ENCODE data around the gene SLC19A2. TPM values are rescaled to one million over a fixed set of nuclear protein-coding genes. Genes with fewer than 3 reads are reported as not detected.

The SLC19A2 gene
- total RNA-seq, 1 experiment from 2014 or later = 9.9 TPM

DNA sequence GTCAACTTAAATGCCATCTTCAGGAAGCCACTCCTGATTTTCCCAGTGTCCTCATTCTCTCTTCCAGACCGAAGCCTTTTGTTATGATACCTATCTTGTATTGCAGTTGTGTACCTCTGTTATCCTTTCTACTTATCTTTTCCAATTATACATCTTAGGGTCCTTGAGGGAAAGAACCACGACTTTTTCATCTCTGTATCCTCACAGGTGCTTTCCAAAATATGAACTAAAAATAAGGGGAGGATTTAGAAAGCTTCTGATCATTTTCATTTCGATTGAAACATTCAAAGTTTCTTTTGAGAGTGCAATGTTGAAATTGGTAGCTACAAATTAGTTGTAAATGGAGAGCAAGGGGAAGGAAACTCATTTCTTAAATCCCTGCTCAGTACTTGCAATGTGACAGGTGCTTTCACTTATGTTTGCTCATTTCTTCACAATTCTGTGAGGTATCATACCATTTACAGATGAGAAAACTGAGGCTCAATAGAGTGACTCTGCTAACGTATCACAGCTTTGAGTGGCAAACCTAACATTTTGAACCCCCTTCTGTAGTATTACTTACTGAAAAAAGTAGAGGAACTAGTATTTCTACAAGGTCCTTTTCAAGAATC is 24.2 kb downstream of the SLC19A2 start:
- intact Hi-C loops (cut with micrococcal nuclease; ENCODE audit: unreplicated experiment) = loop anchor here (10.0 kb wide), 1 partner anchor 857 kb away; no protein-coding TSS in a partner anchor
- peaks cover 3% of the 10 kb centered on the region for H3K4me1 ChIP-seq (ENCODE audit: insufficient read depth, low read length, poor library complexity, severe bottlenecking)
- peaks cover 13% of the 10 kb centered on the region for H3K9me3 ChIP-seq (ENCODE audit: low read depth, low read length, poor library complexity, severe bottlenecking)

DNA sequence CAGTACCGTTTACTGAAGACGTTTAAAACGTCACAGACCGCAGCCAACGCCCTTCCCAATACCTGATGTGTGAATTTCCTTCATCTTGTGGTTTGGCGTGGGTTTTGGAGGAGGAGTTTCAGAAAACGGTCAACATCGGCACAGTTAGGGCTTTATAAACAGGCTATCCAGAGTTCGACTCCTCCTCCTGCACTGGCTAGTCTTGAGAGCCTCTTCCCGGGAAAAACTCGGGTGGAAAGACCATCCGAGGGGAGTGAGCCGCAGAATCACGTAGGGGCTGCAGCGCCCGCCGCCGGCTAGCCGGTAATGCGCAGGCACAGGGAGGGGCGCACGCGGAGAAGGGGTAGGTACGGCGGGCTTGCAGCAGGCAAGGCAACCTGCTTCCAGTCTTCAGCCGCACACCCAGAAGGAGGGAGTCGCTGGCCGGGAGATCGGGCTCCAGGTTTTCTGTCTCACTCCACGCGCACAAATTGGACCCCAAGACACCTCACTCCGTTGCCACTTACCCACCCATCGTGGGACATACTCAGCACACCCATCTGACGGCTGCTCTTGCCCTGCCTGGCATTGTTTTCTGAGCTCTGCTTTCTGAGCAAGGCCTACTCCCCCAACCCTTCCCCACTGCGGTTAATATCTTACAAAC is 25.4 kb downstream of the SLC19A2 start:
- ChIA-PET CTCF (no interaction called here), POLR2A (ENCODE audit: low non-redundant PET) (no interaction called here)
- H3K27ac ChIP-seq (ENCODE audit: low read depth, low read length, poor library complexity, severe bottlenecking) = no peak overlapping the region
- no TSS peak for BruUV-seq (replicated peaks)
- no peak overlapping the region for H3K4me3 ChIP-seq (ENCODE audit: low read depth, low read length, poor library complexity, severe bottlenecking)
- H3K36me3 ChIP-seq (ENCODE audit: insufficient read depth, low read length, poor library complexity, severe bottlenecking) = no peaks in the 10 kb centered on the region
- H3K27me3 ChIP-seq (replicated peaks; ENCODE audit: insufficient read depth, low read depth, low read length, poor library complexity) = no peaks in the 10 kb centered on the region
- no peak for TF ChIP-seq EZH2 (IDR thresholded peaks at IDR 0.05; ENCODE audit: borderline replicate concordance, low read depth, low read length, poor library complexity, severe bottlenecking)
- TF ChIP-seq, protein P1, sequence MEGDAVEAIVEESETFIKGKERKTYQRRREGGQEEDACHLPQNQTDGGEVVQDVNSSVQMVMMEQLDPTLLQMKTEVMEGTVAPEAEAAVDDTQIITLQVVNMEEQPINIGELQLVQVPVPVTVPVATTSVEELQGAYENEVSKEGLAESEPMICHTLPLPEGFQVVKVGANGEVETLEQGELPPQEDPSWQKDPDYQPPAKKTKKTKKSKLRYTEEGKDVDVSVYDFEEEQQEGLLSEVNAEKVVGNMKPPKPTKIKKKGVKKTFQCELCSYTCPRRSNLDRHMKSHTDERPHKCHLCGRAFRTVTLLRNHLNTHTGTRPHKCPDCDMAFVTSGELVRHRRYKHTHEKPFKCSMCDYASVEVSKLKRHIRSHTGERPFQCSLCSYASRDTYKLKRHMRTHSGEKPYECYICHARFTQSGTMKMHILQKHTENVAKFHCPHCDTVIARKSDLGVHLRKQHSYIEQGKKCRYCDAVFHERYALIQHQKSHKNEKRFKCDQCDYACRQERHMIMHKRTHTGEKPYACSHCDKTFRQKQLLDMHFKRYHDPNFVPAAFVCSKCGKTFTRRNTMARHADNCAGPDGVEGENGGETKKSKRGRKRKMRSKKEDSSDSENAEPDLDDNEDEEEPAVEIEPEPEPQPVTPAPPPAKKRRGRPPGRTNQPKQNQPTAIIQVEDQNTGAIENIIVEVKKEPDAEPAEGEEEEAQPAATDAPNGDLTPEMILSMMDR (conservative IDR thresholded peaks at IDR 0.05; ENCODE audit: low read depth, low read length) = no peak
- intact Hi-C loops (cut with micrococcal nuclease; ENCODE audit: unreplicated experiment) = loop anchor here (10.0 kb wide), 1 partner anchor 856 kb away; no protein-coding TSS in a partner anchor
- peaks cover 13% of the 10 kb centered on the region for H3K9me3 ChIP-seq (ENCODE audit: low read depth, low read length, poor library complexity, severe bottlenecking)
- no peak for DNase-seq (ENCODE audit: low spot score)
- H3K4me1 ChIP-seq (ENCODE audit: insufficient read depth, low read length, poor library complexity, severe bottlenecking) = no peaks in the 10 kb centered on the region

More for the DNA sequence above, 24.2 kb downstream of the SLC19A2 start:
- no TSS peak for BruUV-seq (replicated peaks)
- POLR2A ChIA-PET (ENCODE audit: low non-redundant PET) = no interaction called here
- Histone ChIP-seq H3K4me3 (ENCODE audit: low read depth, low read length, poor library complexity, severe bottlenecking) (no peak overlapping the region), H3K36me3 (ENCODE audit: insufficient read depth, low read length, poor library complexity, severe bottlenecking) (no peaks in the 10 kb centered on the region), H3K27ac (ENCODE audit: low read depth, low read length, poor library complexity, severe bottlenecking) (no peak overlapping the region), H3K27me3 (replicated peaks; ENCODE audit: insufficient read depth, low read depth, low read length, poor library complexity) (no peaks in the 10 kb centered on the region)
- TF ChIP-seq, protein P1 (conservative IDR thresholded peaks at IDR 0.05; ENCODE audit: low read depth, low read length) = no peak
- TF ChIP-seq EZH2 (IDR thresholded peaks at IDR 0.05; ENCODE audit: borderline replicate concordance, low read depth, low read length, poor library complexity, severe bottlenecking) = no peak
- CTCF ChIA-PET = no interaction called here
- no peak for DNase-seq (ENCODE audit: low spot score)

DNA sequence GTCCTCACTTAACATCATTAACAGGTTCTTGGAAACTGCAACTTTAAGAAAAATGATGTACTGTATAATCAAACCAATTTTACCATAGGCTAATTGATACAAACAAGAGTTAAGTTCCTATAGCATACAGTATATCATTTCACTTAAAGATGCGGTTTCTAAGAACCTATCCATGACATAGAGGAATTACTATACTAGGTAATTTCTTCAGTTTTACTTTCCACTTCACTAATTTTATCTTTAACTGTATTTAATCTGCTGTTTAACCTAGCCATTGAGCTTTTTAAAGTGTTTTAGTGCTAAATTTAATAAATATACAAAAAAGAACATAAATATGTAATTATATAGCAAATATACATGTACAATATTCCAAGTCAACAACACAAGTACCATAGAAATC is 28.3 kb downstream of the SLC19A2 start:
- no TSS peak for BruUV-seq (replicated peaks)
- POLR2A ChIA-PET (ENCODE audit: low non-redundant PET) = no interaction called here
- CTCF ChIA-PET = no interaction called here
- H3K27ac ChIP-seq (ENCODE audit: low read depth, low read length, poor library complexity, severe bottlenecking) = no peak overlapping the region
- no peaks in the 10 kb centered on the region for H3K27me3 ChIP-seq (replicated peaks; ENCODE audit: insufficient read depth, low read depth, low read length, poor library complexity)
- TF ChIP-seq, protein P1 (conservative IDR thresholded peaks at IDR 0.05; ENCODE audit: low read depth, low read length) = no peak
- no peaks in the 10 kb centered on the region for H3K4me1 ChIP-seq (ENCODE audit: insufficient read depth, low read length, poor library complexity, severe bottlenecking)
- intact Hi-C loops (cut with micrococcal nuclease; ENCODE audit: unreplicated experiment) = no loop called here
- DNase-seq (ENCODE audit: low spot score) = no peak
- no peak overlapping the region for H3K4me3 ChIP-seq (ENCODE audit: low read depth, low read length, poor library complexity, severe bottlenecking)
- peaks cover 13% of the 10 kb centered on the region for H3K9me3 ChIP-seq (ENCODE audit: low read depth, low read length, poor library complexity, severe bottlenecking)
- no peaks in the 10 kb centered on the region for H3K36me3 ChIP-seq (ENCODE audit: insufficient read depth, low read length, poor library complexity, severe bottlenecking)

Measured in A673 (cell line).